22Rv1 (cell line): ENCODE data around the gene MYLK.

ENCODE experiments used
- ZFX ChIP-seq: fragments of 450-650 bp; IDR thresholded peaks from 2 replicates; pipeline ENCODE4 v1.6.1; 2017; ENCODE audit warnings: antibody characterized with exemption, borderline replicate concordance
- TF ChIP-seq, protein P1 (sequence below): fragments of 450-650 bp; IDR thresholded peaks from 2 replicates; pipeline ENCODE4 v1.5.1; 2017; ENCODE audit warnings: mild to moderate bottlenecking

DNA sequence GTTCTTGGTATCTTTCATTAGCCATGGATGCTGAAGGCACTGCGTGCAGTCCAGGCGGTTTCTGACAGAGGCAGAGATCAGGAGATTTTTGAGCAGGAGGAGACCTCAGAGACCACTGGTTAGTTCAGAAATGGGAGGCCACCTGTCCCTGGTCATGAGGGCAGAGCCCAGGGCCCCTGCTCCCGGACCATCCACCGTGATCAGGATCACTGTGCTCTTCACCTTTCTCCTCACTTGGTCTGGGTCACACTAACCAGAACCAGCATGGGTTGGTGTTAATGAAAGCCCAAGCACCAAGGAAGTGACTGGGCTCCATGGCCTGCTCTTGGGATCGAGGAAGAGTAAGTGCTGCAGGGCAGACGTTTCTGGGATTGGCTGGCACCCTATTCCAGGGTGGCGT lies 257.3 kb downstream of the MYLK start:
- TF ChIP-seq, protein P1, sequence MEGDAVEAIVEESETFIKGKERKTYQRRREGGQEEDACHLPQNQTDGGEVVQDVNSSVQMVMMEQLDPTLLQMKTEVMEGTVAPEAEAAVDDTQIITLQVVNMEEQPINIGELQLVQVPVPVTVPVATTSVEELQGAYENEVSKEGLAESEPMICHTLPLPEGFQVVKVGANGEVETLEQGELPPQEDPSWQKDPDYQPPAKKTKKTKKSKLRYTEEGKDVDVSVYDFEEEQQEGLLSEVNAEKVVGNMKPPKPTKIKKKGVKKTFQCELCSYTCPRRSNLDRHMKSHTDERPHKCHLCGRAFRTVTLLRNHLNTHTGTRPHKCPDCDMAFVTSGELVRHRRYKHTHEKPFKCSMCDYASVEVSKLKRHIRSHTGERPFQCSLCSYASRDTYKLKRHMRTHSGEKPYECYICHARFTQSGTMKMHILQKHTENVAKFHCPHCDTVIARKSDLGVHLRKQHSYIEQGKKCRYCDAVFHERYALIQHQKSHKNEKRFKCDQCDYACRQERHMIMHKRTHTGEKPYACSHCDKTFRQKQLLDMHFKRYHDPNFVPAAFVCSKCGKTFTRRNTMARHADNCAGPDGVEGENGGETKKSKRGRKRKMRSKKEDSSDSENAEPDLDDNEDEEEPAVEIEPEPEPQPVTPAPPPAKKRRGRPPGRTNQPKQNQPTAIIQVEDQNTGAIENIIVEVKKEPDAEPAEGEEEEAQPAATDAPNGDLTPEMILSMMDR: no peak
- no peak for TF ChIP-seq ZFX
